Lower leg skin (tissue), 4 donors: ENCODE data around the gene RFPL3. TPM values are rescaled to one million over a fixed set of nuclear protein-coding genes. Genes with fewer than 3 reads are reported as not detected.

Source experiments
- DNase-seq, 2 donors: peaks; one replicate each; pipeline ENCODE4 v3.0.0-alpha.2; 2019; ENCODE audit warnings: low spot score in 2 of 2
- H3K4me3 ChIP-seq: fragments of 200-600 bp; sonication (generic); 2 replicates; pipeline ENCODE4 v1.5.1; 2017; ENCODE audit warnings: mild to moderate bottlenecking, low read depth; ENCODE audit not compliant: poor library complexity, severe bottlenecking
- CTCF ChIP-seq, 3 donors: fragments of 450-650 bp; IDR thresholded peaks; one replicate each; pipeline ENCODE4 v1.5.1; 2016; ENCODE audit warnings: antibody characterized with exemption in 3 of 3, mild to moderate bottlenecking in 3 of 3, moderate library complexity in 2 of 3
- POLR2A ChIP-seq, 2 donors: fragments of 450-650 bp; IDR thresholded peaks; one replicate each; pipeline ENCODE4 v1.6.1; 2016 to 2017; ENCODE audit warnings: antibody characterized with exemption in 2 of 2, mild to moderate bottlenecking in 1 of 2, moderate library complexity in 1 of 2
- WGBS, 2 donors: methylation state at CpG; one replicate each; pipeline ENCODE4 v1.1.5; 2018; 5-methylcytosine and 5-hydroxymethylcytosine counted together
- intact Hi-C: fragments of 100-400 bp; cut with DNase I; formaldehyde crosslinking; loops from one replicate; pipeline ENCODE4 v1.15.0; 2023; ENCODE audit warnings: low total_unique reads
- total RNA-seq, 4 donors: library from RNA; depleted of rRNA; stranded (reverse); fragments of >200 nt; gene quantifications; one replicate each; pipeline ENCODE4 v1.1.0, GENCODE V29; 2016

The RFPL3 gene
- total RNA-seq, 4 donors from 2014 or later, result not detected

GRCh38 chr22:32404021-32404420 lies 46.4 kb downstream of the RFPL3 start:
- TF ChIP-seq CTCF (IDR thresholded peaks at IDR 0.05), result no peak
- TF ChIP-seq POLR2A (IDR thresholded peaks at IDR 0.05), result no peak
- DNase-seq, result no peak
- H3K4me3 ChIP-seq, result no peak overlapping the region
- intact Hi-C loops, result no loop called here
- 70 to 85% methylated on average over 2 of the region's 2 CpGs for WGBS, 2 donors

GRCh38 chr22:32407312-32407711 lies 49.6 kb downstream of the RFPL3 start:
- intact Hi-C loops, result no loop called here
- DNase-seq, result no peak
- no peak overlapping the region for H3K4me3 ChIP-seq
- 90 to 92% methylated on average over 3 of the region's 3 CpGs for WGBS, 2 donors
- TF ChIP-seq POLR2A (IDR thresholded peaks at IDR 0.05), result no peak
- no peak for TF ChIP-seq CTCF (IDR thresholded peaks at IDR 0.05)

GRCh38 chr22:32407936-32408335 lies 50.3 kb downstream of the RFPL3 start:
- intact Hi-C loops, result no loop called here
- H3K4me3 ChIP-seq, result no peak overlapping the region
- no peak for TF ChIP-seq CTCF (IDR thresholded peaks at IDR 0.05)
- no peak for TF ChIP-seq POLR2A (IDR thresholded peaks at IDR 0.05)
- 50 to 76% methylated on average over 2 of the region's 2 CpGs for WGBS, 2 donors
- no peak for DNase-seq

GRCh38 chr22:32409977-32410376 lies 52.3 kb downstream of the RFPL3 start:
- no peak overlapping the region for H3K4me3 ChIP-seq
- intact Hi-C loops, result no loop called here
- 77 to 91% methylated on average over 9 of the region's 9 CpGs for WGBS, 2 donors
- no peak for DNase-seq
- TF ChIP-seq POLR2A (IDR thresholded peaks at IDR 0.05) (no peak), CTCF (IDR thresholded peaks at IDR 0.05) (no peak)

GRCh38 chr22:32410459-32410858 lies 52.8 kb downstream of the RFPL3 start:
- WGBS, 2 donors, result 76 to 77% methylated on average over 4 of the region's 4 CpGs
- H3K4me3 ChIP-seq, result no peak overlapping the region
- DNase-seq, result no peak
- TF ChIP-seq CTCF (IDR thresholded peaks at IDR 0.05) (no peak), POLR2A (IDR thresholded peaks at IDR 0.05) (no peak)
- intact Hi-C loops, result no loop called here

Other genes starting within 250 kb of the RFPL3 start
- gene C22orf42, start 198.6 kb upstream of the RFPL3 start, total RNA-seq, result not detected
- under 1 TPM in 1 of 4 donors, not detected in 3; 0.17 TPM for gene RFPL2, start 152.8 kb upstream of the RFPL3 start, total RNA-seq
- not detected for gene SLC5A4, start 102.5 kb upstream of the RFPL3 start, total RNA-seq
- 100 to 1,000 TPM in 3 of 4 donors, 10 to 100 TPM in 1; 99.6 to 113 (median 102) TPM for gene RTCB, start 54.4 kb downstream of the RFPL3 start, total RNA-seq
- 100 to 1,000 TPM in 1 of 4 donors, 10 to 100 TPM in 3; 33.9 to 204 (median 83.1) TPM for gene BPIFC, start 106.6 kb downstream of the RFPL3 start, total RNA-seq
- gene FBXO7, start 116.9 kb downstream of the RFPL3 start, total RNA-seq, result 10 to 100 TPM; 61.6 to 89.4 (median 80.6) TPM